Lower leg skin (tissue), 4 donors: Measurements from ENCODE around the gene IL36RN. TPM values are rescaled to one million over a fixed set of nuclear protein-coding genes. Genes with fewer than 3 reads are reported as not detected.

Experiments
- DNase-seq, 2 donors: peaks; one replicate each; pipeline ENCODE4 v3.0.0-alpha.2; 2019; ENCODE audit warnings: low spot score in 2 of 2
- H3K4me3 ChIP-seq: fragments of 200-600 bp; sonication (generic); 2 replicates; pipeline ENCODE4 v1.5.1; 2017; ENCODE audit warnings: mild to moderate bottlenecking, low read depth; ENCODE audit not compliant: poor library complexity, severe bottlenecking
- POLR2A ChIP-seq, 2 donors: fragments of 450-650 bp; IDR thresholded peaks; one replicate each; pipeline ENCODE4 v1.6.1; 2016 to 2017; ENCODE audit warnings: antibody characterized with exemption in 2 of 2, mild to moderate bottlenecking in 1 of 2, moderate library complexity in 1 of 2
- WGBS, 2 donors: methylation state at CpG; one replicate each; pipeline ENCODE4 v1.1.5; 2018; 5-methylcytosine and 5-hydroxymethylcytosine counted together
- intact Hi-C: fragments of 100-400 bp; cut with DNase I; formaldehyde crosslinking; loops from one replicate; pipeline ENCODE4 v1.15.0; 2023; ENCODE audit warnings: low total_unique reads
- total RNA-seq, 4 donors: library from RNA; depleted of rRNA; stranded (reverse); fragments of >200 nt; gene quantifications; one replicate each; pipeline ENCODE4 v1.1.0, GENCODE V29; 2016
- TF ChIP-seq, protein P1 (sequence below), 3 donors: fragments of 450-650 bp; IDR thresholded peaks; one replicate each; pipeline ENCODE4 v1.5.1; 2016; ENCODE audit warnings: antibody characterized with exemption in 3 of 3, mild to moderate bottlenecking in 3 of 3, moderate library complexity in 2 of 3

Gene IL36RN
- total RNA-seq, 4 donors from 2014 or later: 51.0 to 121 (median 96.2) TPM

DNA sequence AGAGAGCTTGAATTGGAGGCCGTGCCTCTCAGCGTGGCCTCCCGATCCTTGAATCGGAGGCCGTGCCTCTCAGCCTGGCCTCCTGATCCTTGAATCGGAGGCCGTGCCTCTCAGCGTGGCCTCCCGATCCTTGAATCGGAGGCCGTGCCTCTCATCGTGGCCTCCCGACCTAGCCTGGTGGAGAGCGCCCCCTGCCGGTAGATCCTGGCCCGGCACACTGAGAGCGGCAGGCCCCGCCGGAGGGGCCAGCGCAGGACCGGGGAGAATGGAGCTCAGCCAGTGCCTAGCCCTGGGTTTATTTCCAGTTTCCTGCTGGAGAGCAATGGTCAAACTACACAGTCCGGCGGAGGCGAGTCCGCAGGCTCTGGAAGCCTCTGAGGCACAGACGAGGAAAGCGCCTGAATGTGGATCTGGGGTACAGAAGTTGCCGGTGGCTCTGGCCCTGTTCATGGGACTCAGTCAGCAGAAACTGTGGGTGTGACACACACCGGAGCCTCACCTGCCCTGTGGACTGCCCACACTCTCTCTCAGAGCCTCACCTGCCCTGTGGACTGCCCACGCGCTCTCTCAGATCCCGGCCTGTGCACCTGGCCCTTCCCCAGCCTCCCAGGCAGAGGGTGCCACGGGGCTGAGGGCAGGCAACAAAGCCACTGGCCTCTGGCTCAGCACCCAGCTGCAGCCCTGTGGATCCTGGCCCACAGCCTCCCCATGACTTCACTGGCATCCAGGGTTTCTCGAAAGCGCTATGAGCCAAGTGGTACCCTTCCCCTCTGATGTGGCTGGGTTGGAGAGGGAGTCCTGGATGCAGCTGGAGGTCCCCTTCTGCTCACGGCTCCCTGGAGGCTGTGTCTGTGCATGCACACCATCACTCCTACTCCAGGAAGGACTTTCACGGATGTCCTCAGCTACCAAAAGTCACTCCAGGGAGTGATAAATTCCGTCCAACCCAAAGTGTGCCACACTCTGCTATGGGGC is 7.8 kb upstream of the IL36RN start:
- 90 to 92% methylated on average over 38 of the region's 38 CpGs for WGBS, 2 donors
- peak in 1 of 2 donors; percentile 66 for DNase-seq
- no peak for TF ChIP-seq POLR2A (IDR thresholded peaks at IDR 0.05)
- TF ChIP-seq, protein P1, sequence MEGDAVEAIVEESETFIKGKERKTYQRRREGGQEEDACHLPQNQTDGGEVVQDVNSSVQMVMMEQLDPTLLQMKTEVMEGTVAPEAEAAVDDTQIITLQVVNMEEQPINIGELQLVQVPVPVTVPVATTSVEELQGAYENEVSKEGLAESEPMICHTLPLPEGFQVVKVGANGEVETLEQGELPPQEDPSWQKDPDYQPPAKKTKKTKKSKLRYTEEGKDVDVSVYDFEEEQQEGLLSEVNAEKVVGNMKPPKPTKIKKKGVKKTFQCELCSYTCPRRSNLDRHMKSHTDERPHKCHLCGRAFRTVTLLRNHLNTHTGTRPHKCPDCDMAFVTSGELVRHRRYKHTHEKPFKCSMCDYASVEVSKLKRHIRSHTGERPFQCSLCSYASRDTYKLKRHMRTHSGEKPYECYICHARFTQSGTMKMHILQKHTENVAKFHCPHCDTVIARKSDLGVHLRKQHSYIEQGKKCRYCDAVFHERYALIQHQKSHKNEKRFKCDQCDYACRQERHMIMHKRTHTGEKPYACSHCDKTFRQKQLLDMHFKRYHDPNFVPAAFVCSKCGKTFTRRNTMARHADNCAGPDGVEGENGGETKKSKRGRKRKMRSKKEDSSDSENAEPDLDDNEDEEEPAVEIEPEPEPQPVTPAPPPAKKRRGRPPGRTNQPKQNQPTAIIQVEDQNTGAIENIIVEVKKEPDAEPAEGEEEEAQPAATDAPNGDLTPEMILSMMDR (IDR thresholded peaks at IDR 0.05): no peak
- intact Hi-C loops: no loop called here
- no peak overlapping the region for H3K4me3 ChIP-seq

DNA sequence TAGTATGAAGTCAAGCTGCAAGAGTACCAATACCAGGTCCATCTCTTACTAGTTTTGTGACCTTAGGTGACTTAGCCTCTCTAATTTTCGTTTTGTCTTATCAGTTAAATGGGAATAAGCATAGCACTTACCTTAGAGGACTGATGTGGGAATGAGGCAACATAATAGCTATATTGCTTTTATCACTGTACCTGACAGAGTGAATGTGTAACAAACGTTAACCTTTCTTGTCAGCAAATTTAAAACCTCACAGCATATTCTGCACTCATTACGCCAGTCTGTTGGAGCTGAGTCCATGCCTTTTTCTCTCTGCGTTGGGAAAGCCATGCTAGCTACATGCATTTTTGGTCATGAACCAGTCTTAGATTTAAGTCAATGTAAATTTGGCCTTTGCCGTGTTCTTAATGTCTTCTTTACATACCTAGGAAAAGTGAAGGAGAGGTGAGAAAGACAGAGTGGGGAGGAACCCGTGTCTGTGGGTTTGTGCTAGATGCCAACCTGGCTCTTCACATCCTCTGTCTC is 6.5 kb upstream of the IL36RN start, which contains the start of gene IL36B:
Gene IL36B, minus strand, starts transcription at position 472 of the 522 bp plus-strand sequence.
- WGBS, 2 donors: 75% methylated on average over 6 of the region's 6 CpGs
- H3K4me3 ChIP-seq: no peak within 1 kb of the TSS
- DNase-seq: no peak
- no peak for TF ChIP-seq POLR2A (IDR thresholded peaks at IDR 0.05)
- TF ChIP-seq, protein P1 (IDR thresholded peaks at IDR 0.05): no peak
- intact Hi-C loops: no loop called here

DNA sequence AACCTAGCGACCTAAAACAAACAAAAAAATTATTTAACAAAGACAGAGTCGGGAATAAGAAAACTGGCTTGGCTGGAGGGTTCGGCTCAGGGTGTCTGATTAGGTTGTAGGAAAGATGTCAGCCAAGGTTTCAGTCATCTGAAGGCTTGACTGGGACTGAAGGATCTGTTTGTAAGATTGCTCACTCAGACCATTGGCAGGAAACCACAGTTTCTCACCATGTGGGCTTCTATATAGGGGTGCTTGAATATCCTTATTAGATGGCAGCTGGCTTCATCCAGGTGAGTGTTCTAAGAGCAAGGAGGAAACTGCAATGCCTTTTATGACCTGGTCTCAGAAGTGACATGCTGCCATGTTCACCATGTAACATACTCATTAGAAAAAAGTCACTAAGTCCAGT is 5.3 kb upstream of the IL36RN start:
- DNase-seq: peak in 1 of 2 donors; percentile 42
- H3K4me3 ChIP-seq: no peak overlapping the region
- intact Hi-C loops: no loop called here
- TF ChIP-seq, protein P1 (IDR thresholded peaks at IDR 0.05): no peak
- no peak for TF ChIP-seq POLR2A (IDR thresholded peaks at IDR 0.05)
- 73 to 75% methylated on average over 3 of the region's 3 CpGs for WGBS, 2 donors

DNA sequence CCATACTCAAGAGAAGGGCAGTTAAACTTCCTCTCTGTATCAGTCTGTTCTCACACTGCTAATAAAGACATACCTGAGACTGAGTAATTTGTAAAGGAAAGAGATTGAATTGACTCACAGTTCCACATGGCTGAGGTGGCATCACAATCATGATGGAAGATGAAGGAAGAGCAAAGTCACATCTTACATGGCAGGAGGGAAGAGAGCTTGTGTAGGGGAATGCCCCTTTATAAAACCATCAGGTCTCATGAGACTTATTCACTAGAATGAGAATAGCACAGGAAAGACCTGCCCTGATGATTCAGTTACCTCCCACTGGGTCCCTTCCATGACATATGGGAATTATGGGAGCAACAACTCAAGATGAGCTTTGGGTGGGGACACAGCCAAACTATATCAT is 4.9 kb upstream of the IL36RN start:
- intact Hi-C loops: no loop called here
- H3K4me3 ChIP-seq: no peak overlapping the region
- TF ChIP-seq, protein P1 (IDR thresholded peaks at IDR 0.05): no peak
- TF ChIP-seq POLR2A (IDR thresholded peaks at IDR 0.05): no peak
- no peak for DNase-seq

DNA sequence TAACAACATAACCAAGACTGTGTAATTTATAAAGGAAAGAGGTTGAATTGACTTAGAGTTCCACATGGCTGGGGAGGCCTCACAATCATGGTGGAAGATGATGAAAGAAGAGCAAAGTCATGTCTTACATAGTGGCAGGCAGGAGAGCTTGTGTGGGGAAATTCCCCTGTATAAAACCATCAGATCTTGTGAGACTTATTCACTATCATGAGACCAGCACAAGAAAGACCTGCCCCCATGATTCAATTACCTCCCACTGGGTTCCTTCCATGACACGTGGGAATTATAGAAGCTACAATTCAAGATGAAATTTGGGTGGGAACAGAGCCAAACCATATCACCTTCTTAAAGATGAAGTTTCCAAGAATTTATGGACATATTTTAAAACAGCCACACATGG is 2.5 kb upstream of the IL36RN start:
- no peak overlapping the region for H3K4me3 ChIP-seq
- no peak for TF ChIP-seq POLR2A (IDR thresholded peaks at IDR 0.05)
- TF ChIP-seq, protein P1 (IDR thresholded peaks at IDR 0.05): no peak
- 33 to 38% methylated on average over 1 of the region's 1 CpG for WGBS, 2 donors
- intact Hi-C loops: no loop called here
- peak in 1 of 2 donors; percentile 17 for DNase-seq
